ENCODE results near the gene EXOC3.

DNA sequence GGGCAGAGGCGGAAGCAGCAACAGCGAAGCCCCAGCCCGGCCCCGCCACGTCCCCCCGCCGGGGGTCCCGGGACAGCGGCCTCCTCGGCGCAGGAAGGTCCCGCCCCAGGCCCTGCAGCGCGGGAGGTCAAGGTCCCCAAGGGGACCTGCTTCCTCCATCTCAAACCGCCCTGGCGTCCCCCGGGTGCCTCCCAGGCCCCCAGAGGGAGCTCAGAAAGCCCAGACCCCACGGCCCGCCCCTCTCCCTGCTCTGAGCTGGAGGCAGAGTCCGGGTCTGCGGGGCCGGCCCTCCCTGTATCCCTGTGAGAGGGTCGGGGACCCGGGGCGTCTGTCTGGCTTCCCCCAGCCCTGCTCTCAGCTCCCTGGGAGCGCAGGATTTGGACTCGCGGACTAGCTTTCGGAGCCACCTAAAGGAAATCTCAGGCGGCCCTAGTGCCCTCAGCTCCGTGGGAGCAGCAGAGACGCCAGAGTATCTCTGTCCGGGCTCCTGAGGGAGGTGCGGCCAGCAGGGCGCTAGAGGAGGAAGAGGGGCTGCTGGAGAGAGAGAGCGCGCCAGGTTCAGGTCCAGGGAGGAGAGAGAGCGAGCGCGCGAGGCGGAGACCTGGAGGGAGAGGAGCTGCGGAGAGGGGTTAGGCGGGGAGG is 30.7 kb downstream of the EXOC3 start:
- TF ChIP-seq, protein P1, sequence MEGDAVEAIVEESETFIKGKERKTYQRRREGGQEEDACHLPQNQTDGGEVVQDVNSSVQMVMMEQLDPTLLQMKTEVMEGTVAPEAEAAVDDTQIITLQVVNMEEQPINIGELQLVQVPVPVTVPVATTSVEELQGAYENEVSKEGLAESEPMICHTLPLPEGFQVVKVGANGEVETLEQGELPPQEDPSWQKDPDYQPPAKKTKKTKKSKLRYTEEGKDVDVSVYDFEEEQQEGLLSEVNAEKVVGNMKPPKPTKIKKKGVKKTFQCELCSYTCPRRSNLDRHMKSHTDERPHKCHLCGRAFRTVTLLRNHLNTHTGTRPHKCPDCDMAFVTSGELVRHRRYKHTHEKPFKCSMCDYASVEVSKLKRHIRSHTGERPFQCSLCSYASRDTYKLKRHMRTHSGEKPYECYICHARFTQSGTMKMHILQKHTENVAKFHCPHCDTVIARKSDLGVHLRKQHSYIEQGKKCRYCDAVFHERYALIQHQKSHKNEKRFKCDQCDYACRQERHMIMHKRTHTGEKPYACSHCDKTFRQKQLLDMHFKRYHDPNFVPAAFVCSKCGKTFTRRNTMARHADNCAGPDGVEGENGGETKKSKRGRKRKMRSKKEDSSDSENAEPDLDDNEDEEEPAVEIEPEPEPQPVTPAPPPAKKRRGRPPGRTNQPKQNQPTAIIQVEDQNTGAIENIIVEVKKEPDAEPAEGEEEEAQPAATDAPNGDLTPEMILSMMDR (IDR thresholded peaks at IDR 0.05; ENCODE audit: insufficient read depth, low read length), result no peak
- TF ChIP-seq, protein P2, sequence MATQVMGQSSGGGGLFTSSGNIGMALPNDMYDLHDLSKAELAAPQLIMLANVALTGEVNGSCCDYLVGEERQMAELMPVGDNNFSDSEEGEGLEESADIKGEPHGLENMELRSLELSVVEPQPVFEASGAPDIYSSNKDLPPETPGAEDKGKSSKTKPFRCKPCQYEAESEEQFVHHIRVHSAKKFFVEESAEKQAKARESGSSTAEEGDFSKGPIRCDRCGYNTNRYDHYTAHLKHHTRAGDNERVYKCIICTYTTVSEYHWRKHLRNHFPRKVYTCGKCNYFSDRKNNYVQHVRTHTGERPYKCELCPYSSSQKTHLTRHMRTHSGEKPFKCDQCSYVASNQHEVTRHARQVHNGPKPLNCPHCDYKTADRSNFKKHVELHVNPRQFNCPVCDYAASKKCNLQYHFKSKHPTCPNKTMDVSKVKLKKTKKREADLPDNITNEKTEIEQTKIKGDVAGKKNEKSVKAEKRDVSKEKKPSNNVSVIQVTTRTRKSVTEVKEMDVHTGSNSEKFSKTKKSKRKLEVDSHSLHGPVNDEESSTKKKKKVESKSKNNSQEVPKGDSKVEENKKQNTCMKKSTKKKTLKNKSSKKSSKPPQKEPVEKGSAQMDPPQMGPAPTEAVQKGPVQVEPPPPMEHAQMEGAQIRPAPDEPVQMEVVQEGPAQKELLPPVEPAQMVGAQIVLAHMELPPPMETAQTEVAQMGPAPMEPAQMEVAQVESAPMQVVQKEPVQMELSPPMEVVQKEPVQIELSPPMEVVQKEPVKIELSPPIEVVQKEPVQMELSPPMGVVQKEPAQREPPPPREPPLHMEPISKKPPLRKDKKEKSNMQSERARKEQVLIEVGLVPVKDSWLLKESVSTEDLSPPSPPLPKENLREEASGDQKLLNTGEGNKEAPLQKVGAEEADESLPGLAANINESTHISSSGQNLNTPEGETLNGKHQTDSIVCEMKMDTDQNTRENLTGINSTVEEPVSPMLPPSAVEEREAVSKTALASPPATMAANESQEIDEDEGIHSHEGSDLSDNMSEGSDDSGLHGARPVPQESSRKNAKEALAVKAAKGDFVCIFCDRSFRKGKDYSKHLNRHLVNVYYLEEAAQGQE (IDR thresholded peaks at IDR 0.05; ENCODE audit: insufficient replicate concordance, low read depth), result no peak

Data from HL-60 (cell line).